GM12864 (cell line): ENCODE measurements around the gene CSNK1A1.
"Not testable (repeated sequence)": the region's sequence is repeated elsewhere in the genome, so short reads cannot be mapped to it uniquely, and the experiment has no call there.

Source experiments
- DNase-seq: peaks from one replicate; pipeline ENCODE4 v3.0.0-alpha.2; 2011; ENCODE audit warnings: low read depth
- H3K4me3 ChIP-seq: 2 replicates; pipeline ENCODE4 v1.5.1; 2011; ENCODE audit warnings: mild to moderate bottlenecking, low read depth, low read length, control low read depth
- CTCF ChIP-seq: IDR thresholded peaks from 2 replicates; pipeline ENCODE4 v1.5.1; 2011; ENCODE audit warnings: low read depth, mild to moderate bottlenecking, moderate library complexity, low read length, control low read depth, inconsistent platforms; ENCODE audit errors: missing control alignments

The CSNK1A1 gene

GRCh38 chr5:149471406-149472183, 79.6 kb downstream of the CSNK1A1 start:
- TF ChIP-seq CTCF, result no peak
- DNase-seq, result no peak
- H3K4me3 ChIP-seq, result no peak overlapping the region

- TF ChIP-seq CTCF, result no peak
- H3K4me3 ChIP-seq, result no peak overlapping the region
- DNase-seq, result no peak
Measured at GRCh38 chr5:149470942-149471341, 80.3 kb downstream of the CSNK1A1 start.

DNA sequence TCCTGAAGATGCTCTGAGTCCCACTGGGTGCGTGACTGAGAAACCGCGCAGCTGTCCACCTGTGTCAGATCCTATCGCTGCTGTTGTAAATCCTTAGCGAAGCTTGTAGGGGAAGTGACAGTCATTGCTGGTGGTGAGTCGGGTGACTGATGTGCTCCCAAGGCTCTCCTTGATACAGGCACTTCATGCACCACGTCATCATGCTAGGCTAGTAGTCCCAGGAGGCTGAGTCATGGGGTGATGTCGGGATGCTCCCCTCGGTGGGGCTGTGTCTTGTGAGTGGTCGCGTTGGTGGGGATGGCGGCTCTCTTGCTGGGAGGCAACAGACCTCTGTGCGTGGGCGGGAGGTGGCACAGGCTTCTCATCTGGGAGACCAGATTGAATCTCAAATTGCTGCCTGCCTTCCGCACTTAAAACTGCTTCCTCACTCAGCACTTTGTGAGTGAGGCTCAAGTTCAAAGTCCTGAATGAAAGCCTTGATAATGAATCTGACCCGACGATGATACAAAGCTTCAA, 84.7 kb downstream of the CSNK1A1 start:
- H3K4me3 ChIP-seq, result no peak overlapping the region
- no peak for TF ChIP-seq CTCF
- no peak for DNase-seq

GRCh38 chr5:149464796-149465489, 86.3 kb downstream of the CSNK1A1 start:
- H3K4me3 ChIP-seq, result no peak overlapping the region
- DNase-seq, result no peak
- TF ChIP-seq CTCF, result no peak

DNA sequence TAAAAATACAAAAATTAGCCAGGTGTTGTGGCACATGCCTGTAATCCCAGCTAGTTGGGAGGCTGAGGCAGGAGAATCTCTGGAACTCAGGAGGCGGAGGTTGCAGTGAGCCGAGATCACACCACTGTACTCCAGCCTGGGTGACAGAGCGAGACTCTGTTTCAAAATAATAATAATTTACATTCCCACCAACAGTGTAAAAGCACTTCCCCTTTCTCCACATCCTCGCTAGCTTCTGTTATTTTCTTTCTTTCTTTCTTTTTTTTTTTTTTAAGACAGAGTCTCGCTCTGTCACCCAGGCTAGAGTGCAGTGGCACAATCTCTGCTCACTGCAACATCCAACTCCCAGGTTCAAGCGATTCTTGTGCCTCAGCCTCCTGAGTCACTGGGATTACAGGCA, 89.3 kb downstream of the CSNK1A1 start:
- not testable (repeated sequence) for DNase-seq, H3K4me3 ChIP-seq

GRCh38 chr5:149459891-149460290, 91.3 kb downstream of the CSNK1A1 start:
- no peak for DNase-seq
- TF ChIP-seq CTCF, result no peak

GRCh38 chr5:149457393-149457763, 93.9 kb downstream of the CSNK1A1 start:
- DNase-seq, result no peak
- TF ChIP-seq CTCF, result no peak
- no peak overlapping the region for H3K4me3 ChIP-seq

More at GRCh38 chr5:149459891-149460290, 91.3 kb downstream of the CSNK1A1 start:
- H3K4me3 ChIP-seq, result no peak overlapping the region
